ENCODE measurements around the gene PRC1.
A peak's percentile ranks its signal among the peaks of the same experiment; 100 is the strongest.

The PRC1 gene

DNA sequence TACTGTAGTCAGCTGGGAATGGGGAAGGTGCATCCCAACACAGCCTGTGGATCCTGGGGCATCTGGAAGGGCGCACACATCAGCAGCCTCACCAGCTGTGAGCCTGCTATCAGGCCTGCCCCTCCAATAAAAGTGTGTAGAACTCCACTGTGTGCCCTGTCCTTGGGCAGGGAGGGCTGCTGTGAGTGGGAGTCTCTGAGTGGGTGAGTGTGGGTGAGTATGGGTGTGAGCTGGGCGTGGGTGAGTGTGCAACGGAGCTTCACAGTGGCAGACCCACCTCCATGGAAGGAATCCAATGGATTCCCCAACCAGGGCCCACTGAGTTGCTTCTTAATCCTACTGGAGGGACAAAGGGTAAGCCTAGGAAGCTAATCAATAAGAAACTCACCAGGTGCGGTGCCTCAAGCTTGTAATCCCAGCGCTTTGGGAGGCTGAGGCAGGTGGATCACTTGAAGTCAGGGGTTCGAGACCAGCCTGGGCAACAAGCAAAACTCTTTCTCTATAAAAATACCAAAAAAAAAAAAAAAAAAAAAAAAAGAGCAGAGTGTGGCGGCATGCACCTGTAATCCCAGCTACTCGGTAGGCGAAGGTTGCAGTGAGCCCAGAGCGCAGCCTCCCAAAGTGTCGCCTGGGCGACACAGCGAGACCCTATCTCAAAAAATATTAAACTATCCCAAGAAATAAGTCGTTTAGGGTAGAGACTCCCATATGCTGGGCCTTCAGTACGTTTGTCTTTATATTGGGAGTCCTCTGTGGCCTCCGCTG is 40.2 kb downstream of the PRC1 start:
- H3K27ac Mint-ChIP-seq, result peak overlapping the region; percentile 96
- no peaks in the 10 kb centered on the region for H3K9me3 Mint-ChIP-seq
- ATAC-seq (no peak), DNase-seq (ENCODE audit: low spot score in 2 of 2) (no peak)
- H3K36me3 Mint-ChIP-seq, result peaks cover 68% of the 10 kb centered on the region
- peak overlapping the region; percentile 79 for H3K4me3 Mint-ChIP-seq
- H3K4me1 Mint-ChIP-seq, result peaks cover 16% of the 10 kb centered on the region

DNA sequence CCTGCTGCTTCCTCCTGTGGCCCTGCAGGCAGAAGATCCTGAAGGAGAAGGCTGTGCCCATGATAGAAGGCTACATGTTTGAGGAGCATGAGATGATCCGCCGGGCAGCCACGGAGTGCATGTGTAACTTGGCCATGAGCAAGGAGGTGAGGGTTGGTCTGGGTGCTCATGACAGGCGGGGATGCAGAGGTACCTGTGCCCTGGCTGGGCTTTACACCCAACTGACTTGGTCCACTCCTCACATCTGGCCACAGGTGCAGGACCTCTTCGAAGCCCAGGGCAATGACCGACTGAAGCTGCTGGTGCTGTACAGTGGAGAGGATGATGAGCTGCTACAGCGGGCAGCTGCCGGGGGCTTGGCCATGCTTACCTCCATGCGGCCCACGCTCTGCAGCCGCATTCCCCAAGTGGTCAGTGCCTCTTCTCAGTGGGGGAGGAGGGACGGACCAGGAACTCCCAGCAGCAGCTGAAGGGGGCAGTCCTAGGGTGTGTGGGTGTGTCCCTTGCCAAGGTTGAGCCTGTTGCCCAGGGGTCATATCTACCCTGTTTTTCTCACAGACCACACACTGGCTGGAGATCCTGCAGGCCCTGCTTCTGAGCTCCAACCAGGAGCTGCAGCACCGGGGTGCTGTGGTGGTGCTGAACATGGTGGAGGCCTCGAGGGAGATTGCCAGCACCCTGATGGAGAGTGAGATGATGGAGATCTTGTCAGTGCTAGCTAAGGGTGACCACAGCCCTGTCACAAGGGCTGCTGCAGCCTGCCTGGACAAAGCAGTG is 41.2 kb downstream of the PRC1 start:
- DNase-seq (ENCODE audit: low spot score in 2 of 2), result no peak
- H3K4me3 Mint-ChIP-seq, result peak overlapping the region; percentile 79

DNA sequence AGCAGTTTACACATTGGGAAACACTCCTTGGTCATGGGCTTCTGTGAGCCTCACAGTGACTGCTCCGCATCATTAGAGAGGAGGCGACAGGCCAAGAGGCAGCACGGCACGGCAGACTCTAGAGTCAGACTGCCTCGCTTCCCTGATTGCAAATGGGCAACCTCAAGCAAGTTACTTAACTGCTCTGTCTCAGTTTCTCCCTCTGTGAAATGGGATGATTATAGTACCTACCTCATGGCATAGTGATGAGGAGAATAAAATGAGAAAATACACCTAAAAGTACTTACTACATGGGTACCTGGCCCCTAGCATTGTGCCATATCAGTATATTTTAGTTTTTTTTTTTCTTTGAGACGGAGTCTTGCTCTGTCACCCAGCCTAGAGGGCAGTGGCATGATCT is 43.7 kb downstream of the PRC1 start:
- ATAC-seq, result no peak
- Mint-ChIP-seq H3K9me3 (no peaks in the 10 kb centered on the region), H3K36me3 (peaks cover 85% of the 10 kb centered on the region), H3K4me3 (no peak overlapping the region), H3K4me1 (peaks cover 10% of the 10 kb centered on the region), H3K27ac (no peak overlapping the region)
- no peak for DNase-seq (ENCODE audit: low spot score in 2 of 2)

More for the DNA sequence above, 41.2 kb downstream of the PRC1 start:
- no peak for ATAC-seq
- H3K9me3 Mint-ChIP-seq, result no peaks in the 10 kb centered on the region
- peak overlapping the region; percentile 96 for H3K27ac Mint-ChIP-seq
- H3K4me1 Mint-ChIP-seq, result peaks cover 16% of the 10 kb centered on the region
- H3K36me3 Mint-ChIP-seq, result peaks cover 69% of the 10 kb centered on the region

DNA sequence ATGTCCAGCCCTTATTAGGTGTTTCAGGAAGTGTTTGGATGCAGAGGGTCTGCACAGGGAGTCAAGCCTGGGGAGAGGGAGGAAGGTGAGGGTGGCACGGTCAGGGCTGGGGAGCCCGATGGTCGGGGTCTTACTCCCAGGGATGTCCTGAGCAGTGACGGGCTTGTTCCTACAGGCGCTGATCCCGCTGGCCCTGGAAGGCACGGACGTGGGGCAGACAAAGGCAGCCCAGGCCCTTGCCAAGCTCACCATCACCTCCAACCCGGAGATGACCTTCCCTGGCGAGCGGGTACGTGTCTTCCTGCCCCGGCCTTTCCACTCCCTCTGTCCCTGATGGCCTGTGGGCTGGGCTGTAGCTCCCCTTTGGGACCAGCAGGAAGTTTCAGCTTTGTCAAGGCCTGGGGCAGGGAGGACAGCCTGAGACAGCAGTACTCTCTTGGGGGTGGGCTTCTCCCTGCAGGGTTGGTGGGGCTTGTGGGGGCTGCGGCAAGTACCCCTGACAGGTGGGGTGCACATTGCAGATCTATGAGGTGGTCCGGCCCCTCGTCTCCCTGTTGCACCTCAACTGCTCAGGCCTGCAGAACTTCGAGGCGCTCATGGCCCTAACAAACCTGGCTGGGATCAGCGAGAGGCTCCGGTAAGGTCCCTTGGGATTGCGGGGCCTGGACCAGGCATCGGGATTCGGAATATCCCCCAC is 44.2 kb downstream of the PRC1 start:
- ATAC-seq (no peak), DNase-seq (ENCODE audit: low spot score in 2 of 2) (no peak)
- no peak overlapping the region for H3K4me3 Mint-ChIP-seq
- H3K36me3 Mint-ChIP-seq, result peaks cover 91% of the 10 kb centered on the region
- no peak overlapping the region for H3K27ac Mint-ChIP-seq
- H3K4me1 Mint-ChIP-seq, result peaks cover 10% of the 10 kb centered on the region
- no peaks in the 10 kb centered on the region for H3K9me3 Mint-ChIP-seq

DNA sequence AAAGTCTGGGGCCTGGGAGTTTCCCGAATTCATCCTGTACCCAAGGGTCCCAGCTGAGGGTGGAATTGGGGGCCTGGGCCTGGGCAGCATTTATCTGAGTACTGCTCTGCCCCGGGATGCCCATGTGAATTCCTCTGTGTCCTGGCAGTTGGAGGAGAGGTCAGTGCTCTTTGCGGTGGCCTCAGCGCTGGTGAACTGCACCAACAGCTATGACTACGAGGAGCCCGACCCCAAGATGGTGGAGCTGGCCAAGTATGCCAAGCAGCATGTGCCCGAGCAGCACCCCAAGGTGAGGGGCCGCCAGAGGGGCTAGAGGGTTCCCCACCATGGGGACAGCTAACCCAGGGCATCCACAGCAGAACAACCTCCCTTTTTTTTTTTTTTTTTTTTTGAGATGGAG is 45.8 kb downstream of the PRC1 start:
- Mint-ChIP-seq H3K4me3 (no peak overlapping the region), H3K36me3 (peaks cover 92% of the 10 kb centered on the region), H3K9me3 (no peaks in the 10 kb centered on the region), H3K4me1 (peaks cover 3% of the 10 kb centered on the region), H3K27ac (peak overlapping the region; percentile 70)
- ATAC-seq (no peak), DNase-seq (ENCODE audit: low spot score in 2 of 2) (no peak)

DNA sequence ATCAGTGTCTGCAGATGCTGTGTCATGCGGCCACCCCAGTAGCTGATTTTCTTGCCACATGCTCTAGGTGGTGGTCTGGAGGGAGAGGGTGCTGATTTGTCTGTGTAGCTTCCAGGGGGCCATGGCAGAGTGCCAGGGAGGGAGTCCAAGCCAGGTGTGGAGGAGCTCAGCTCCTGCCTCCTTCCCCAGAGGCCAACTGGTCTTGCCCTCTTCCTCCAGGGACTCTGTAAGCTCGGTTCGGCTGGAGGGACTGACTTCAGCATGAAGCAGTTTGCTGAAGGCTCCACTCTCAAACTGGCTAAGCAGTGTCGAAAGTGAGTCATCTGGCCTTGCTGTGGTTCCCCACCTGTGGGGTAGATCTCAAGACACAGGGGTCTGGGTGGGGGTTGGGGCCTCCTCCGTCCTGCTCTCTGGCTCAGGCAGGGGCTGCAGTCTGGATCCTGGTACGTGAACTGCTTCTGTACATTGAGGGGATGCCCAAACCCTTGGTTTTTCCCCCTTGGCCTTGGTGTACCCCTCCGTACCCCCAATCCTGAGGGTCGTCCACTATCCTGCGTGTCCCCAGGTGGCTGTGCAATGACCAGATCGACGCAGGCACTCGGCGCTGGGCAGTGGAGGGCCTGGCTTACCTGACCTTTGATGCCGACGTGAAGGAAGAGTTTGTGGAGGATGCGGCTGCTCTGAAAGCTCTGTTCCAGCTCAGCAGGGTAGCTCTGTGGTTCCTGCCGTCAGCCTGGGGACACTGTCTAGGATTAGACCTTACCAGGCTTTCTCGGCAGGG is 46.6 kb downstream of the PRC1 start:
- Mint-ChIP-seq H3K9me3 (no peaks in the 10 kb centered on the region), H3K27ac (peak overlapping the region; percentile 70), H3K4me3 (no peak overlapping the region), H3K4me1 (no peaks in the 10 kb centered on the region), H3K36me3 (peaks cover 92% of the 10 kb centered on the region)
- ATAC-seq (no peak), DNase-seq (ENCODE audit: low spot score in 2 of 2) (no peak)

DNA sequence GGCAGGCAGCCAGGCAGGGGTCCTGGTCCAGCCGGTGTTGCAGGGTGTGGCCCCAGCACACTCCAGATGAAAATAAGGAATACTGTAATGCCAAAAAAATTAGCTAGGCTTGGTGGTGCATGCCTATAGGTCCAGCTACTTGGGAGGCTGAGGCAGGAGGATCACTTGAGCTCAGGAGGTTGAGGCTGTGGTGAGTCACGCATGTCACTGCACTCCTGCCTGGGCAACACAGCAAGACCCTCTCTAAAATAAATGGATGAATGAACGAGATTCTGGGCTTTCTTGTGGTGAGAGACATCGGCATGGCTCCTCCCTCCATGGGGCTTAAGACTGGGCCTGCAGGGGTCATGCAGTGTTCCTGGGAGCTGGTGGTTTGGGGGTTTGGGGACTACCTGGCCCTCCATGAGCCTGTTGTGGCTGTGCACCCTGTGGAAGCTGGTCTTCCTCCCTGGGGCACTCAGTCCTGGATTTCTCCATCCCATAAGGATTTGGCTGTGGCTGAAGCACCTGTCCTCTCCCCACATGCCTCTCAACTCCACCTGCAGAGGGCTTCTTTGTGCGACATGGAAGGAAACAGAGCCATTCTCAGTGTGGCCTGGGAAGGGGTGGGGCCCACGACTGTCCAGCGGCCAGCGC is 47.3 kb downstream of the PRC1 start:
- Mint-ChIP-seq H3K4me1 (no peaks in the 10 kb centered on the region), H3K4me3 (no peak overlapping the region), H3K27ac (no peak overlapping the region), H3K36me3 (peaks cover 92% of the 10 kb centered on the region), H3K9me3 (no peaks in the 10 kb centered on the region)
- no peak for ATAC-seq
- DNase-seq (ENCODE audit: low spot score in 2 of 2), result no peak

DNA sequence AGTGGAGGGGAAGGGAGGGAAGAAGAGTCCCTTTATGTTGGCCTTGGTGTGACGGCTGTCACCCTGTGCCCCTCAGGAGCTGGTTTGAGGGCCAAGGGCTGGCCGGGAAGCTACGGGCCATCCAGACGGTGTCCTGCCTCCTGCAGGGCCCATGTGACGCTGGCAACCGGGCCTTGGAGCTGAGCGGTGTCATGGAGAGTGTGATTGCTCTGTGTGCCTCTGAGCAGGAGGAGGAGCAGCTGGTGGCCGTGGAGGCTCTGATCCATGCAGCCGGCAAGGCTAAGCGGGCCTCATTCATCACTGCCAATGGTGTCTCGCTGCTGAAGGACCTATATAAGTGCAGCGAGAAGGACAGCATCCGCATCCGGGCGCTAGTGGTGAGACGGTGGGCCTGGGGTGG is 47.8 kb downstream of the PRC1 start:
- DNase-seq (ENCODE audit: low spot score in 2 of 2), result no peak
- peaks cover 92% of the 10 kb centered on the region for H3K36me3 Mint-ChIP-seq

DNA sequence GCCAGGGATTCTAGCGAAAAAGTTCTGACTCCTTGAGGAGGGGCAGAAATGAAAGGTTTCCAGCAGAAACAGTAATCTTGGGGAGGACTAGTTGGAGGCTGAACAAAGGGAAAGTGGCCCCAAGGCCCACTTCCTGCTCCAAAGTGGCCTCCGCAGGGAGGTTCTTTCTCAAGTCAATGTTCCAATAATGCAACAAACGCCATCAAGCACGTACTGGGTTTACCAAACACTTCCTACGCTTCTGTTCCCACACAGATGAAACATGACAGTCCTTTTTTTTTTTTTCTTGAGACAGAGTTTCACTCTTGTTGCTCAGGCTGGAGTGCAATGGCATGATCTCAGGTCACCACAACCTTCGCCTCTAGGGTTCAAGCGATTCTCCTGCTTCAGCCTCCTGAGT is 49.2 kb downstream of the PRC1 start:
- ATAC-seq, result no peak
- H3K4me1 Mint-ChIP-seq, result no peaks in the 10 kb centered on the region
- H3K4me3 Mint-ChIP-seq, result no peak overlapping the region
- peaks cover 93% of the 10 kb centered on the region for H3K36me3 Mint-ChIP-seq
- no peak for DNase-seq (ENCODE audit: low spot score in 2 of 2)
- H3K27ac Mint-ChIP-seq, result no peak overlapping the region
- H3K9me3 Mint-ChIP-seq, result no peaks in the 10 kb centered on the region

More for the DNA sequence above, 47.8 kb downstream of the PRC1 start:
- Mint-ChIP-seq H3K4me3 (no peak overlapping the region), H3K9me3 (no peaks in the 10 kb centered on the region), H3K4me1 (no peaks in the 10 kb centered on the region), H3K27ac (no peak overlapping the region)
- ATAC-seq, result no peak

DNA sequence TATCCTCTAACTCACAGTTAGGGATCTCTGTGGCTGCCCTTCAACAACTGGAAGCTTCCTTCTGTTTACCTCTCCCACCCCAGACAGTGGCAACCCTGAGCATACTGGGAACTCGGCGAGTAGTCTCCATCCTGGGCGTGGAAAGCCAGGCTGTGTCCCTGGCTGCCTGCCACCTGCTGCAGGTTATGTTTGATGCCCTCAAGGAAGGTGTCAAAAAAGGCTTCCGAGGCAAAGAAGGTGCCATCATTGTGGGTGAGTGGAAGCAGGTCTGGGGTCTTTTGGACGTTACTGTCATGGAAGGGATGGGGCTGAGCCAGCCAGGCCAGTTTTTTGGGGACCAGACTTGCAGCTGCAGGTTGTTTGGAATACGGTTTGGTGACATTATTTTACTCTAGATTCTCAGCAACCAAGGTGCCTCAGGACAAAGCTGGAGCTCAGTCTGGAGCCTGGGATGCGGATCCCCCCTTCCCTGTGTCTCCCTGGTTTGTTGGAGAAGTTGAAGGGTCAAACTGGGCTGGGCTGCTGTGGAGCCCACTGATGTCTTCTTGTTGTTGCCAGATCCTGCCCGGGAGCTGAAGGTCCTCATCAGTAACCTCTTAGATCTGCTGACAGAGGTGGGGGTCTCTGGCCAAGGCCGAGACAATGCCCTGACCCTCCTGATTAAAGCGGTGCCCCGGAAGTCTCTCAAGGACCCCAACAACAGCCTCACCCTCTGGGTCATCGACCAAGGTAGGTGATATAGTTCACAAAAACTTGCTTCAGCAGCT is 51.8 kb downstream of the PRC1 start:
- H3K36me3 Mint-ChIP-seq, result peaks cover 100% of the 10 kb centered on the region
- ATAC-seq (no peak), DNase-seq (ENCODE audit: low spot score in 2 of 2) (no peak)
- H3K4me3 Mint-ChIP-seq, result no peak overlapping the region
- no peak overlapping the region for H3K27ac Mint-ChIP-seq
- no peaks in the 10 kb centered on the region for H3K9me3 Mint-ChIP-seq
- H3K4me1 Mint-ChIP-seq, result no peaks in the 10 kb centered on the region

DNA sequence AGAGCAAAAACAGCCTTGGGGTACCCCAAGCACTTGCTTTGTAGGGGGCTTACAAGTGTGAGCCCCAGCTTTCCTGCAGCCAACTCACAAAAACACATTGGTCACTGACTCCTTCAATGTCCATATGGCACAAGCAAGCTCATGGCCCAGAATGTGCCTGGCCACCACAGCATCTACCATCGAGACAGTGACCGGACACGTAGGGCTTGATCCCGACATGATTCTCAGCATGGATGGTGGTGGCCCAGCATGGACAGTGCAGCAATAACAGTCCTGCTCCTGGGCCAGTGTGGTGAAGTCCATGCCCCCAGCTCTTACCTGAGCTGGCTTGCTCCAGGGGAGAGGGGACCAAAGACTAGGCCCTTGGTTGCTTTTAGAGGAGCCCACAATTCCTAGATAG is 53.3 kb downstream of the PRC1 start:
- no peak overlapping the region for H3K4me3 Mint-ChIP-seq
- peaks cover 8% of the 10 kb centered on the region for H3K4me1 Mint-ChIP-seq
- no peak for ATAC-seq
- H3K9me3 Mint-ChIP-seq, result no peaks in the 10 kb centered on the region
- peaks cover 99% of the 10 kb centered on the region for H3K36me3 Mint-ChIP-seq
- peak overlapping the region; percentile 76 for H3K27ac Mint-ChIP-seq
- no peak for DNase-seq (ENCODE audit: low spot score in 2 of 2)

DNA sequence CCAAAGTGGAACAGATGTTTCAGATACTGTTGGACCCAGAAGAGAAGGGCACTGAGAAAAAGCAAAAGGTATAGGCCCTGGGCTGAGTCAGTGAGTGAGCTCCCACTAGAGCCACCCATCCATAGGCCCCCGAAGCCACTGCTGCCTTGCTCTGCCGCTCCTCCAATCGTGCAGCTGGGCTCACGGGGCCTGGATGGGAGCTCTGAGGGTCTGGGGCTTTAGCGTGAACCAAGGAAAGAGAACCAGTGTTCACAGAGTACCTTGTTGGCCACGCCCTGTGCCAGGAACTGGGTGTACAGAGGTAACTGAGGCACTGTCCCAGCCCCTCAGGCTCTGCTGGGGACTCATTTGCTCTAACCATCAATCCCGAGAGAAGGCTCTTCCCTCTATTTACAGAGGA is 54.6 kb downstream of the PRC1 start:
- no peak for DNase-seq (ENCODE audit: low spot score in 2 of 2)
- peaks cover 15% of the 10 kb centered on the region for H3K4me1 Mint-ChIP-seq
- H3K9me3 Mint-ChIP-seq, result no peaks in the 10 kb centered on the region
- peaks cover 91% of the 10 kb centered on the region for H3K36me3 Mint-ChIP-seq
- H3K4me3 Mint-ChIP-seq, result no peak overlapping the region
- peak overlapping the region; percentile 76 for H3K27ac Mint-ChIP-seq
- no peak for ATAC-seq

DNA sequence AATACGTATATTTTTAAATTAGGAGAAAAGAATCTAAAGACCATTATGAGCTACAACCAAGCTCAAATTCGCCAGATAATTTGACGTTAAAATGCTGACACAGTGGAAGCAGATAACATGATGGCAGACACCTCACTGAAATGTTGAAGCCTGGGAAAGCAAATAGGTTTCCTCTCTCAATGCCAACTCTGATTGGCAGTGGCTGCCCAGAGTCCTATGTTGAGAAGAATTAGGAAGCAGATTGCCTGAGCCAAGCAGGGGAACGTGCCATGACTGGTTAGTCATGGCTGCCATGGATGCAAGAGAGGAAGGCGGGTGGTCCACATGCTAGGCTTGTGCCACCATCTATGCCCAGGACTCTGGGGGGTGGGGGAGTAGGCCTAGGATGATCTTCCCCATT is 56.1 kb downstream of the PRC1 start:
- H3K27ac Mint-ChIP-seq, result no peak overlapping the region
- peaks cover 83% of the 10 kb centered on the region for H3K36me3 Mint-ChIP-seq
- no peak for ATAC-seq
- no peaks in the 10 kb centered on the region for H3K9me3 Mint-ChIP-seq
- DNase-seq (ENCODE audit: low spot score in 2 of 2), result no peak
- H3K4me1 Mint-ChIP-seq, result peaks cover 29% of the 10 kb centered on the region
- H3K4me3 Mint-ChIP-seq, result no peak overlapping the region

DNA sequence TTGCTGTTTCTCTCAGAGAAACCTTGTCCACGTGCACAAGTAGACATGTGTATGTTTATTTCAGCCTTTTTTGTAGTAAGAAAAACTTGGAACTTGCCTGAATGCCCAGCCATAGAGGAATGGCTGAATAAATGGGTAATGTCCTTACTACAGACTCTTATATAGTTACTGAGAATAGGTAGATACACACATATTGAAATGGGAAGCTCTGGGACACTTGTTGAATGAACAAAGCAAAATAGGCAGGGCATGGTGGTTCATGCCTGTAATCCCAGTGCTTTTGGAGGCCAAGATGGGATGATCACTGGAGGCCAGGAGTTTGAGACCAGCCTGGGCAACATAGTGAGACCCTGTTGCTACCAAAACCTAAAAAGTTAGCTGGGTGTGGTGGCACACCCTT is 57.5 kb downstream of the PRC1 start:
- H3K4me3 Mint-ChIP-seq, result peak overlapping the region; percentile 91
- H3K9me3 Mint-ChIP-seq, result no peaks in the 10 kb centered on the region
- H3K27ac Mint-ChIP-seq, result peak overlapping the region; percentile 94
- H3K36me3 Mint-ChIP-seq, result peaks cover 76% of the 10 kb centered on the region
- H3K4me1 Mint-ChIP-seq, result peaks cover 41% of the 10 kb centered on the region
- ATAC-seq (no peak), DNase-seq (ENCODE audit: low spot score in 2 of 2) (no peak)
